GM04503 (cell line): ENCODE measurements around the gene NPL.

Source experiments
- DNase-seq: peaks from one replicate; pipeline ENCODE4 v3.0.0-alpha.2; 2012; ENCODE audit warnings: low read depth

The NPL gene

GRCh38 chr1:182869241-182869666 lies 79.7 kb downstream of the NPL start:
- no peak for DNase-seq

- DNase-seq: no peak
These were observed 83.3 kb downstream of the NPL start for GRCh38 chr1:182872881-182873280.

- no peak for DNase-seq
These were observed 86.3 kb downstream of the NPL start for GRCh38 chr1:182875889-182876288.

GRCh38 chr1:182877331-182877730 lies 87.8 kb downstream of the NPL start:
- DNase-seq: no peak

GRCh38 chr1:182877842-182878241 lies 88.3 kb downstream of the NPL start:
- no peak for DNase-seq
